ENCODE results near the gene SNAPC2.

Gene SNAPC2

GRCh38 chr19:7925171-7925851 is 5.2 kb downstream of the SNAPC2 start:
- peak; percentile 87 for DNase-seq (ENCODE audit: low read depth)
- no peak overlapping the region for H3K4me3 ChIP-seq (ENCODE audit: low read depth, low read length)
- peak; percentile 90 for TF ChIP-seq MYC (IDR thresholded peaks at IDR 0.05; ENCODE audit: low read depth, low read length)
- TF ChIP-seq CTCF (IDR thresholded peaks at IDR 0.05; ENCODE audit: low read depth, low read length): peak; percentile 84
- peak; percentile 95 for TF ChIP-seq MAX (IDR thresholded peaks at IDR 0.05; ENCODE audit: low read depth, low read length)
- no peak for TF ChIP-seq POLR2A (IDR thresholded peaks at IDR 0.05; ENCODE audit: extremely low read depth, insufficient read length)

DNA sequence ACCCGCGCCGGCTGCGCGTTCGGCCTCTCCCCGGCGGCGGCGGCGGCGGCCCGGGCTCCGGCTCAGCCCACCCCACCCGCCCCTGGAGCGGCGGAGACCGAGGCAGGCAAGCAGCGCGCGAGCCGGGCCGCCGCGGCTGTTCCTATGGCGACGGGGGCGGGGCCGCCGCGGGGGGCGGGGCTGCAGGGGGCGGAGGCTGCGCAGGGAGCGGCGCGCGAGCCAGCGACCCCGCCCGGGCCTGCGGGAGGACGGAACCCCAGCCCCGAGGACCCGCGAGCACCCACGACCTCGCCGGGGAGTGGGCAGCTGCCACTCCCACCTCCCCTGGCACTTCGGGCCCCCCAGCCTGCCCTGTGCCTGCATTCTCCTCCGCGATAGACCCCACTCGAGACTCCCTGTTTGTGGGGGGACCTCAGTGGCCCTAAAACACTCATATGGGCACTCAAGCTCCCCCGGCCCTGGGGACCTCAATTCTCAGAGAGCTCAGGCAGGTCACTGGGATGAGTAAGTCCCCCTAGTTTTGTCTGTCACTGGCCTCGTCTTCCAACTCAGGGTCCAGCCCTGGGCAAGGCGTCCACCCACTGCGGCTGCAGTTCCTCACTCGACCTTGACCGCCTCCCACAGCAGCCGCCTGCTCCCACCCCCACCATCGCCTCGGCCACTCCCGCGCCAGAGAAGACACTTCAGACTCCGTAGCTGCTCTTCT is 6.0 kb downstream of the SNAPC2 start, which contains the start of gene CTXN1:
CTXN1 (minus strand) TSS at position 115 of the 706 bp plus-strand sequence. CDS start 597 bp downstream, outside the sequence.
- TF ChIP-seq MAX (IDR thresholded peaks at IDR 0.05; ENCODE audit: low read depth, low read length): no peak
- TF ChIP-seq MYC (IDR thresholded peaks at IDR 0.05; ENCODE audit: low read depth, low read length): peak; percentile 15; the same call in 1 of the 2 replicates
- no peak for TF ChIP-seq CTCF (IDR thresholded peaks at IDR 0.05; ENCODE audit: low read depth, low read length)
- no peak for TF ChIP-seq POLR2A (IDR thresholded peaks at IDR 0.05; ENCODE audit: extremely low read depth, insufficient read length)
- DNase-seq (ENCODE audit: low read depth): peak; percentile 76
- H3K4me3 ChIP-seq (ENCODE audit: low read depth, low read length): peak within 1 kb of the TSS; percentile 6

- no peak overlapping the region for H3K4me3 ChIP-seq (ENCODE audit: low read depth, low read length)
- TF ChIP-seq POLR2A (IDR thresholded peaks at IDR 0.05; ENCODE audit: extremely low read depth, insufficient read length) (no peak), MAX (IDR thresholded peaks at IDR 0.05; ENCODE audit: low read depth, low read length) (no peak), CTCF (IDR thresholded peaks at IDR 0.05; ENCODE audit: low read depth, low read length) (no peak), MYC (IDR thresholded peaks at IDR 0.05; ENCODE audit: low read depth, low read length) (no peak; the same call in 1 of the 2 replicates)
- peak; percentile 65 for DNase-seq (ENCODE audit: low read depth)
These were observed 6.8 kb downstream of the SNAPC2 start for GRCh38 chr19:7926727-7927604.

DNA sequence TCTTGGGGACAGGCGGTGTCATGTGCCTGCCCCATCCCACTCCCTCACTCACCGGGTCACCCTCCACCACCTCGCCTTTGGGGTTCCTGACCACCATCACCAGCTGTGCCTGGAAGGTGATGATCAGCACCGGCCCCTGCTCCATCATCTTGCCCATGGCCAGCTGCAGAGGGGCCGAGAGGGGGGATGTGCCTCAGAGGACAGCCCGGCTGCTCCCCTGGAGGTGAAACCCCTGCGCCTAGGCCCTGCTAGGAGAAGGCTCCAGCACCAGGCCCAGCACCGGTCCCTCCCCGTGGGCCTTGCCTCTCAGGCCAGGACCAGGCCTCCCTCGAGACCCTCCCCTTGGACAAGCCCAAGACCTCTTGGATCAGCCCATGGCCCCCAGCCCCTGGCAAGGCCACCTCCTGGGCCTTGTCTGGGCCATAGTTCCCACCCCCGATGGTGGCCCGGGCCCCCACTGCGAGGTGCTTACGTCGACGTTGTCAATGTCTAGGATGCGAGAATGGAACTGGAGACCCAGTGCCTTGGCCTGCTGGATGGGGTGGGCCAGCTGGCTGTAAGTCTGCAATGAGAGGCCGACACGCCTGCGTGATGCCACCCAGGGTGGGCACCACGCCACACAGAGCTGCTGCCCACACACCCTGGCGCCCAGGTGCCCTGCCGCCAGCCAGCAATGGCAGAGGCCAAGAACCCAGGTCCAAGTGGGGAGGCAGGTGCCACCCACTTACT is 7.6 kb downstream of the SNAPC2 start:
- no peak for TF ChIP-seq MYC (IDR thresholded peaks at IDR 0.05; ENCODE audit: low read depth, low read length)
- DNase-seq (ENCODE audit: low read depth): no peak
- no peak overlapping the region for H3K4me3 ChIP-seq (ENCODE audit: low read depth, low read length)

DNA sequence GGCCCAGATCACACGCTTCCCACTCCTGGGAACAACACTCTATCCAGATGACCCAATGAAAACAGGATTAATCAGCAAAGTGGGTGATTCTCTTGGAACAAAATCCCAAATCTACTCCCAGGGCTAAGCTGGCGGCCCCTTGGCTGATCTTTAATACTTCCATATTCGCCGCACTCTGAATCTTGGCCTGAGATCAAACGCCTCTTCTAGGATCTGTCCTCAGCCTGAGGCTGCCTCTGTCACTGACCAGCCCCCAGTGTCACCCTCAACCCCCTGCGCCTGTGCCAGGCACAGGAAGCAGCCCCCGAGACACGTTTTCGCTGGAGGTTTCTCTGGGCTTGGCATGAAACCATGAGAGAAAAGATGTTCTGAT is 8.2 kb downstream of the SNAPC2 start:
- TF ChIP-seq POLR2A (IDR thresholded peaks at IDR 0.05; ENCODE audit: extremely low read depth, insufficient read length): no peak
- TF ChIP-seq CTCF (IDR thresholded peaks at IDR 0.05; ENCODE audit: low read depth, low read length): no peak
- TF ChIP-seq MYC (IDR thresholded peaks at IDR 0.05; ENCODE audit: low read depth, low read length): no peak
- TF ChIP-seq MAX (IDR thresholded peaks at IDR 0.05; ENCODE audit: low read depth, low read length): no peak
- no peak overlapping the region for H3K4me3 ChIP-seq (ENCODE audit: low read depth, low read length)
- no peak for DNase-seq (ENCODE audit: low read depth)

All from NB4 (cell line).